H1 (cell line): ENCODE results near the gene ZMIZ1. TPM values are rescaled to one million over a fixed set of nuclear protein-coding genes. Genes with fewer than 3 reads are reported as not detected.

Experiments used
- EZH2 ChIP-seq: fragments of 200-600 bp; sonication (generic); IDR thresholded peaks from 2 replicates; pipeline ENCODE4 v1.7.1; 2012; ENCODE audit warnings: low read depth, mild to moderate bottlenecking, moderate library complexity, low read length, inconsistent platforms; ENCODE audit not compliant: severe bottlenecking
- NRF1 ChIP-seq: IDR thresholded peaks from 2 replicates; pipeline ENCODE4 v1.6.1; 2011; ENCODE audit warnings: mild to moderate bottlenecking, low read depth, low read length, improper control_type of control experiment
- RFX5 ChIP-seq: IDR thresholded peaks from 2 replicates; pipeline ENCODE4 v1.6.1; 2011; ENCODE audit warnings: low read depth, low read length, improper control_type of control experiment, borderline replicate concordance
- SRF ChIP-seq: IDR thresholded peaks from 2 replicates; pipeline ENCODE4 v1.6.1; 2011; ENCODE audit warnings: mild to moderate bottlenecking, low read depth, low read length, moderate library complexity
- TEAD4 ChIP-seq: IDR thresholded peaks from 2 replicates; pipeline ENCODE4 v1.6.1; 2012; ENCODE audit warnings: low read depth, low read length, inconsistent platforms, mixed read lengths
- polyA plus RNA-seq, 7 experiments: library from polyadenylated mRNA; depleted of rRNA in 3 of 7; stranded (reverse) in 5 of 7; unstranded in 2 of 7; fragments of >200 nt in 5 of 7; fragments of 200-250 nt in 2 of 7; gene quantifications; 1 replicate in 5 of 7; 2 replicates in 1 of 7; 4 replicates in 1 of 7; pipeline versions ENCODE4 v1.2.1 to v1.2.3, GENCODE V29; 2011 to 2013; ENCODE audit warnings: missing spikeins in 2 of 7, mixed read lengths in 2 of 7
- total RNA-seq: library from RNA; stranded (reverse); fragmentation: NEBNext Ultra II Directional; extraction: Animal tissue kit (Norgen Biotek cat#: 25700); gene quantifications from 2 replicates; pipeline ENCODE4 v1.2.1, GENCODE V29; 2021
- TF ChIP-seq, protein P1 (sequence below): IDR thresholded peaks from 2 replicates; pipeline ENCODE4 v1.6.1; 2012; ENCODE audit warnings: inconsistent platforms
- TF ChIP-seq, protein P2 (sequence below): IDR thresholded peaks from 2 replicates; pipeline ENCODE4 v1.6.1; 2012; ENCODE audit warnings: inconsistent platforms

Gene ZMIZ1
- total and polyA plus RNA-seq, 2 of the 8 experiments (the other 6 are each of a cell fraction or from before 2014, with no cell fraction given): 8.1 to 28.0 TPM

DNA sequence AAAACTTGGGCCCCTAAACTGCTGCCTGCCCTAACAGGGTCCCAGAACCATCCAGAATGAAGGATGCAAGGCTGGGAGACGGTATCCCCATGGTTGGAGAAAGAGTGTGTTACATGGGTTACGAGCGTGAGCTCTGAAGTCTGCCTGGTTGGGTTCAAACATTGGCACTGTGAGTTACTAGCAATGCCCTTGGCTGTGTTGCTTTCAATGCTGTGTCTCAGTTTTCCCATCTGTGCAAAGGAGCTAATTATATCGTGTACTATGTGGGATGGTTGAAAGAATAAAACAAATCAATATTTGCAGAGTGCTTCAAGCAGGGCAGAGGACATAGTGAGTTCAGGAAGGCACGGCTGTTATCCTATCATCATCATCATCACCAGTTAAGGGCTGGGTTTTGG lies 114.7 kb downstream of the ZMIZ1 start (continued):
- TF ChIP-seq SRF: no peak
- TF ChIP-seq, protein P1, sequence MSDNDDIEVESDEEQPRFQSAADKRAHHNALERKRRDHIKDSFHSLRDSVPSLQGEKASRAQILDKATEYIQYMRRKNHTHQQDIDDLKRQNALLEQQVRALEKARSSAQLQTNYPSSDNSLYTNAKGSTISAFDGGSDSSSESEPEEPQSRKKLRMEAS: no peak
- TF ChIP-seq RFX5: no peak
- no peak for TF ChIP-seq TEAD4
- TF ChIP-seq, protein P2, sequence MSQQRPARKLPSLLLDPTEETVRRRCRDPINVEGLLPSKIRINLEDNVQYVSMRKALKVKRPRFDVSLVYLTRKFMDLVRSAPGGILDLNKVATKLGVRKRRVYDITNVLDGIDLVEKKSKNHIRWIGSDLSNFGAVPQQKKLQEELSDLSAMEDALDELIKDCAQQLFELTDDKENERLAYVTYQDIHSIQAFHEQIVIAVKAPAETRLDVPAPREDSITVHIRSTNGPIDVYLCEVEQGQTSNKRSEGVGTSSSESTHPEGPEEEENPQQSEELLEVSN: no peak
- TF ChIP-seq NRF1: no peak
- TF ChIP-seq EZH2: no peak
